Measurements from ENCODE around the gene FGF1.

The FGF1 gene

GRCh38 chr5:142671801-142672200 is 14.1 kb downstream of the FGF1 start:
- DNase-seq (ENCODE audit: low spot score in 2 of 2): no peak
- in situ Hi-C loops (cut with MboI; ENCODE audit: low sequenced_read_pairs): no loop called here
- Histone ChIP-seq H3K4me3 (no peak overlapping the region), H3K4me1 (peaks cover 2% of the 10 kb centered on the region; the same call in 1 of the 2 replicates), H3K27me3 (ENCODE audit: low read depth) (peaks cover 3% of the 10 kb centered on the region; the same call in 1 of the 2 replicates), H3K9me3 (no peaks in the 10 kb centered on the region), H3K36me3 (replicated peaks) (no peaks in the 10 kb centered on the region)

GRCh38 chr5:142671266-142671665 is 14.6 kb downstream of the FGF1 start:
- in situ Hi-C loops (cut with MboI; ENCODE audit: low sequenced_read_pairs): no loop called here
- peak in 1 of 2 experiments; percentile 38 for DNase-seq (ENCODE audit: low spot score in 2 of 2)

GRCh38 chr5:142670804-142671203 is 15.1 kb downstream of the FGF1 start:
- in situ Hi-C loops (cut with MboI; ENCODE audit: low sequenced_read_pairs): no loop called here
- H3K4me3 ChIP-seq: no peak overlapping the region
- peaks cover 2% of the 10 kb centered on the region; the same call in 1 of the 2 replicates for H3K4me1 ChIP-seq
- no peak for DNase-seq (ENCODE audit: low spot score in 2 of 2)
- no peaks in the 10 kb centered on the region for H3K9me3 ChIP-seq
- H3K27me3 ChIP-seq (ENCODE audit: low read depth): no peaks in the 10 kb centered on the region
- H3K36me3 ChIP-seq (replicated peaks): no peaks in the 10 kb centered on the region

More at GRCh38 chr5:142671266-142671665, 14.6 kb downstream of the FGF1 start:
- no peak overlapping the region for H3K4me3 ChIP-seq
- no peaks in the 10 kb centered on the region for H3K36me3 ChIP-seq (replicated peaks)
- no peaks in the 10 kb centered on the region for H3K9me3 ChIP-seq
- peaks cover 2% of the 10 kb centered on the region; the same call in 1 of the 2 replicates for H3K27me3 ChIP-seq (ENCODE audit: low read depth)
- peaks cover 2% of the 10 kb centered on the region; the same call in 1 of the 2 replicates for H3K4me1 ChIP-seq

GRCh38 chr5:142669477-142669876 is 16.4 kb downstream of the FGF1 start:
- in situ Hi-C loops (cut with MboI; ENCODE audit: low sequenced_read_pairs): no loop called here
- no peak for DNase-seq (ENCODE audit: low spot score in 2 of 2)
- no peaks in the 10 kb centered on the region for H3K27me3 ChIP-seq (ENCODE audit: low read depth)
- peaks cover 2% of the 10 kb centered on the region; the same call in 1 of the 2 replicates for H3K4me1 ChIP-seq
- no peaks in the 10 kb centered on the region for H3K36me3 ChIP-seq (replicated peaks)
- H3K9me3 ChIP-seq: no peaks in the 10 kb centered on the region
- no peak overlapping the region for H3K4me3 ChIP-seq

- no peaks in the 10 kb centered on the region for H3K9me3 ChIP-seq
- no peaks in the 10 kb centered on the region for H3K27me3 ChIP-seq (ENCODE audit: low read depth)
- H3K36me3 ChIP-seq (replicated peaks): no peaks in the 10 kb centered on the region
- no peak for DNase-seq (ENCODE audit: low spot score in 2 of 2)
- in situ Hi-C loops (cut with MboI; ENCODE audit: low sequenced_read_pairs): no loop called here
- H3K4me1 ChIP-seq: peaks cover 2% of the 10 kb centered on the region; the same call in 1 of the 2 replicates
- no peak overlapping the region for H3K4me3 ChIP-seq
These were observed 17.6 kb downstream of the FGF1 start for GRCh38 chr5:142668336-142668735.

GRCh38 chr5:142667831-142668230 is 18.1 kb downstream of the FGF1 start:
- no peak for DNase-seq (ENCODE audit: low spot score in 2 of 2)
- Histone ChIP-seq H3K4me1 (peaks cover 2% of the 10 kb centered on the region; the same call in 1 of the 2 replicates), H3K36me3 (replicated peaks) (no peaks in the 10 kb centered on the region), H3K9me3 (no peaks in the 10 kb centered on the region), H3K27me3 (ENCODE audit: low read depth) (no peaks in the 10 kb centered on the region), H3K4me3 (no peak overlapping the region)
- in situ Hi-C loops (cut with MboI; ENCODE audit: low sequenced_read_pairs): no loop called here

GRCh38 chr5:142664636-142665035 is 21.3 kb downstream of the FGF1 start:
- H3K4me1 ChIP-seq: no peaks in the 10 kb centered on the region
- H3K27me3 ChIP-seq (ENCODE audit: low read depth): no peaks in the 10 kb centered on the region
- no peak overlapping the region for H3K4me3 ChIP-seq
- no peak for DNase-seq (ENCODE audit: low spot score in 2 of 2)
- in situ Hi-C loops (cut with MboI; ENCODE audit: low sequenced_read_pairs): no loop called here
- no peaks in the 10 kb centered on the region for H3K9me3 ChIP-seq
- no peaks in the 10 kb centered on the region for H3K36me3 ChIP-seq (replicated peaks)

GRCh38 chr5:142664067-142664466 is 21.8 kb downstream of the FGF1 start:
- in situ Hi-C loops (cut with MboI; ENCODE audit: low sequenced_read_pairs): no loop called here
- H3K4me1 ChIP-seq: no peaks in the 10 kb centered on the region
- no peak overlapping the region for H3K4me3 ChIP-seq
- DNase-seq (ENCODE audit: low spot score in 2 of 2): no peak
- no peaks in the 10 kb centered on the region for H3K27me3 ChIP-seq (ENCODE audit: low read depth)
- no peaks in the 10 kb centered on the region for H3K36me3 ChIP-seq (replicated peaks)
- H3K9me3 ChIP-seq: no peaks in the 10 kb centered on the region

GRCh38 chr5:142663246-142663645 is 22.6 kb downstream of the FGF1 start:
- no peak for DNase-seq (ENCODE audit: low spot score in 2 of 2)
- Histone ChIP-seq H3K36me3 (replicated peaks) (no peaks in the 10 kb centered on the region), H3K27me3 (ENCODE audit: low read depth) (no peaks in the 10 kb centered on the region), H3K9me3 (no peaks in the 10 kb centered on the region), H3K4me1 (no peaks in the 10 kb centered on the region), H3K4me3 (no peak overlapping the region)
- in situ Hi-C loops (cut with MboI; ENCODE audit: low sequenced_read_pairs): no loop called here

- no peaks in the 10 kb centered on the region for H3K27me3 ChIP-seq (ENCODE audit: low read depth)
- no peaks in the 10 kb centered on the region for H3K36me3 ChIP-seq (replicated peaks)
- in situ Hi-C loops (cut with MboI; ENCODE audit: low sequenced_read_pairs): no loop called here
- no peaks in the 10 kb centered on the region for H3K4me1 ChIP-seq
- no peak for DNase-seq (ENCODE audit: low spot score in 2 of 2)
- no peak overlapping the region for H3K4me3 ChIP-seq
- no peaks in the 10 kb centered on the region for H3K9me3 ChIP-seq
These were observed 23.9 kb downstream of the FGF1 start for GRCh38 chr5:142661957-142662356.

GRCh38 chr5:142661143-142661542 is 24.7 kb downstream of the FGF1 start:
- Histone ChIP-seq H3K4me1 (no peaks in the 10 kb centered on the region), H3K27me3 (ENCODE audit: low read depth) (no peaks in the 10 kb centered on the region), H3K36me3 (replicated peaks) (no peaks in the 10 kb centered on the region), H3K9me3 (no peaks in the 10 kb centered on the region), H3K4me3 (no peak overlapping the region)
- no peak for DNase-seq (ENCODE audit: low spot score in 2 of 2)
- in situ Hi-C loops (cut with MboI; ENCODE audit: low sequenced_read_pairs): no loop called here

- no peaks in the 10 kb centered on the region for H3K36me3 ChIP-seq (replicated peaks)
- in situ Hi-C loops (cut with MboI; ENCODE audit: low sequenced_read_pairs): no loop called here
- DNase-seq (ENCODE audit: low spot score in 2 of 2): no peak
- H3K9me3 ChIP-seq: no peaks in the 10 kb centered on the region
- H3K4me1 ChIP-seq: no peaks in the 10 kb centered on the region
- no peak overlapping the region for H3K4me3 ChIP-seq
- no peaks in the 10 kb centered on the region for H3K27me3 ChIP-seq (ENCODE audit: low read depth)
These were observed 25.2 kb downstream of the FGF1 start for GRCh38 chr5:142660731-142661130.

- DNase-seq (ENCODE audit: low spot score in 2 of 2): no peak
- Histone ChIP-seq H3K27me3 (ENCODE audit: low read depth) (peaks cover 3% of the 10 kb centered on the region; the same call in 1 of the 2 replicates), H3K36me3 (replicated peaks) (no peaks in the 10 kb centered on the region), H3K4me1 (no peaks in the 10 kb centered on the region), H3K4me3 (no peak overlapping the region), H3K9me3 (no peaks in the 10 kb centered on the region)
- in situ Hi-C loops (cut with MboI; ENCODE audit: low sequenced_read_pairs): no loop called here
These were observed 25.7 kb downstream of the FGF1 start for GRCh38 chr5:142660196-142660595.

- in situ Hi-C loops (cut with MboI; ENCODE audit: low sequenced_read_pairs): loop anchor here (5.0 kb wide), 1 partner anchor 38 kb away; no protein-coding TSS in a partner anchor
- Histone ChIP-seq H3K4me1 (no peaks in the 10 kb centered on the region), H3K9me3 (no peaks in the 10 kb centered on the region), H3K27me3 (ENCODE audit: low read depth) (peaks cover 5% of the 10 kb centered on the region; the same call in 1 of the 2 replicates), H3K36me3 (replicated peaks) (no peaks in the 10 kb centered on the region), H3K4me3 (no peak overlapping the region)
- no peak for DNase-seq (ENCODE audit: low spot score in 2 of 2)
These were observed 26.5 kb downstream of the FGF1 start for GRCh38 chr5:142659405-142659804.

- Histone ChIP-seq H3K9me3 (no peaks in the 10 kb centered on the region), H3K4me1 (no peaks in the 10 kb centered on the region), H3K4me3 (no peak overlapping the region), H3K27me3 (ENCODE audit: low read depth) (peaks cover 5% of the 10 kb centered on the region; the same call in 1 of the 2 replicates), H3K36me3 (replicated peaks) (no peaks in the 10 kb centered on the region)
- no peak for DNase-seq (ENCODE audit: low spot score in 2 of 2)
- in situ Hi-C loops (cut with MboI; ENCODE audit: low sequenced_read_pairs): loop anchor here (5.0 kb wide), 1 partner anchor 39 kb away; no protein-coding TSS in a partner anchor
These were observed 27.6 kb downstream of the FGF1 start for GRCh38 chr5:142658278-142658677.

Data from HAP-1 (cell line).